ENCODE measurements around the gene USP47. TPM values are rescaled to one million over a fixed set of nuclear protein-coding genes. Genes with fewer than 3 reads are reported as not detected.

The USP47 gene
- total and polyA plus RNA-seq, 2 of the 8 experiments (the other 6 are each of a cell fraction or from before 2014, with no cell fraction given): 4.2 to 21.3 TPM

- Histone ChIP-seq H3K27ac (ENCODE audit: low read depth, low read length) (no peak overlapping the region), H3K18ac (ENCODE audit: extremely low read depth, low read length) (no peak overlapping the region), H4K8ac (ENCODE audit: extremely low read depth, insufficient read depth, low read length) (no peak overlapping the region), H2BK15ac (ENCODE audit: low read length) (no peak overlapping the region), H2BK20ac (ENCODE audit: low read length) (no peak overlapping the region), H2AFZ (ENCODE audit: low read length) (no peak overlapping the region), H3K79me2 (ENCODE audit: control insufficient read depth in 1 of 2, insufficient read depth in 2 of 2, low read length in 2 of 2) (peaks cover 0 to 74% of the 10 kb centered on the region in 2 experiments; a peak in 3 of 4 replicates), H3K4me1 (replicated peaks in 1 of 4; ENCODE audit: control insufficient read depth in 3 of 4, insufficient read depth in 4 of 4, low read length in 3 of 4) (peaks cover 0 to 7% (median 6%) of the 10 kb centered on the region in 4 experiments; a peak in 4 of 7 replicates), H2BK12ac (ENCODE audit: low read depth, low read length) (no peak overlapping the region), H3K14ac (ENCODE audit: insufficient read length) (no peak overlapping the region), H3K4ac (replicated peaks; ENCODE audit: insufficient read length, low read depth, low read length) (no peak overlapping the region), H2AK5ac (ENCODE audit: low read depth, low read length) (no peak overlapping the region), H4K5ac (ENCODE audit: insufficient read length, low read depth, low read length) (no peak overlapping the region), H3K27me3 (replicated peaks in 1 of 4; ENCODE audit: control insufficient read depth in 3 of 4, extremely low read depth in 1 of 4, insufficient read depth in 3 of 4, low read length in 3 of 4) (no peaks in the 10 kb centered on the region), H4K20me1 (replicated peaks in 1 of 2; ENCODE audit: control insufficient read depth in 1 of 2, insufficient read depth in 2 of 2, low read length in 2 of 2) (peaks cover 0 to 1% of the 10 kb centered on the region in 2 experiments), H3K9me3 (ENCODE audit: insufficient read depth in 2 of 2, low read depth in 1 of 2, low read length in 1 of 2) (no peaks in the 10 kb centered on the region), H3K36me3 (ENCODE audit: control insufficient read depth in 2 of 4, insufficient read depth in 4 of 4, low read length in 3 of 4) (no peaks in the 10 kb centered on the region), H4K91ac (replicated peaks; ENCODE audit: insufficient read length, low read length) (no peak overlapping the region), H2BK5ac (ENCODE audit: low read depth, low read length) (no peak overlapping the region), H3K9ac (replicated peaks in 1 of 4; ENCODE audit: extremely low read depth in 1 of 4, low read depth in 3 of 4, low read length in 3 of 4) (no peak overlapping the region), H3K56ac (replicated peaks; ENCODE audit: insufficient read length, low read depth, low read length) (no peak overlapping the region), H3K4me2 (ENCODE audit: insufficient read depth in 1 of 2, low read depth in 2 of 2, low read length in 2 of 2) (0 out of 4 replicates have a peak overlapping the region, but pooled peaks of 1 of the 2 experiments have one; percentile 26), H3K4me3 (ENCODE audit: extremely low read depth in 1 of 4, insufficient read depth in 2 of 4, low read depth in 3 of 4, low read length in 4 of 4) (0 out of 8 replicates have a peak overlapping the region, but pooled peaks of 1 of the 4 experiments have one; percentile 8), H3K23me2 (ENCODE audit: low read depth, low read length) (peaks cover 2% of the 10 kb centered on the region; the same call in 1 of the 2 replicates), H3K23ac (ENCODE audit: insufficient read length) (no peak overlapping the region), H2BK120ac (replicated peaks; ENCODE audit: low read depth, low read length) (no peak overlapping the region), H3K79me1 (ENCODE audit: low read depth, low read length) (no peaks in the 10 kb centered on the region; the same call in 1 of the 2 replicates)
- ChIA-PET CTCF (ENCODE audit: partially characterized antibody) (interaction anchor here (0.8 to 0.9 kb wide), 4 partner anchors 9 to 197 kb away, joined by 3 to 5 read pairs (median 4); no protein-coding TSS in a partner anchor), POLR2A (ENCODE audit: partially characterized antibody) (interaction anchor here (0.6 kb wide), 1 partner anchor 273 kb away, joined by 3 read pairs; no protein-coding TSS in a partner anchor)
- FAIRE-seq (no peak), DNase-seq (ENCODE audit: low read depth in 1 of 2, low spot score in 2 of 2) (no peak)
- TF ChIP-seq GTF2F1 (IDR thresholded peaks at IDR 0.05; ENCODE audit: borderline replicate concordance, low read depth, low read length) (no peak), YY1 (IDR thresholded peaks at IDR 0.05; ENCODE audit: low read depth, low read length) (no peak), HDAC6 (IDR thresholded peaks at IDR 0.05; ENCODE audit: low read depth, low read length) (no peak), TAF1 (IDR thresholded peaks at IDR 0.05; ENCODE audit: low read depth, low read length) (no peak), GABPA (IDR thresholded peaks at IDR 0.05; ENCODE audit: borderline replicate concordance, insufficient read depth, low read length) (no peak), BRCA1 (IDR thresholded peaks at IDR 0.05; ENCODE audit: low read depth, low read length) (no peak), ASH2L (IDR thresholded peaks at IDR 0.05; ENCODE audit: low read length) (no peak)
These were observed 3.3 kb downstream of the USP47 start for GRCh38 chr11:11845071-11845470.
